Glomerular endothelial cell (primary cell): Measurements from ENCODE around the gene INSRR. TPM values are rescaled to one million over a fixed set of nuclear protein-coding genes. Genes with fewer than 3 reads are reported as not detected.

Source experiments
- total RNA-seq: library from RNA; depleted of rRNA; stranded (reverse); fragments of >200 nt; gene quantifications from 2 replicates; pipeline ENCODE4 v1.2.3, GENCODE V29; 2015

Gene INSRR
- total RNA-seq, 1 donor from 2014 or later = not detected

Other genes starting within 250 kb of the INSRR start
- not detected in 2 replicates for gene HAPLN2, start 239.7 kb downstream of the INSRR start, total RNA-seq
- 0.24 TPM in 1 of 2 replicates, not detected in the other for gene BCAN, start 217.0 kb downstream of the INSRR start, total RNA-seq
- 250 and 276 TPM in 2 replicates for gene NES, start 181.7 kb downstream of the INSRR start, total RNA-seq
- gene CRABP2, start 153.5 kb downstream of the INSRR start, total RNA-seq = 0.35 and 0.63 TPM in 2 replicates
- 8.8 and 9.5 TPM in 2 replicates for gene METTL25B, start 130.6 kb downstream of the INSRR start, total RNA-seq
- gene ISG20L2, start 130.4 kb downstream of the INSRR start, total RNA-seq = 18.6 and 19.5 TPM in 2 replicates
- 48.3 and 79.0 TPM in 2 replicates for gene MRPL24, start 118.0 kb downstream of the INSRR start, total RNA-seq
- 169 and 184 TPM in 2 replicates for gene HDGF, start 107.4 kb downstream of the INSRR start, total RNA-seq
- 51.5 and 55.0 TPM in 2 replicates for gene PRCC, start 91.6 kb downstream of the INSRR start, total RNA-seq
- gene SH2D2A, start 42.3 kb downstream of the INSRR start, total RNA-seq = 0.44 and 0.82 TPM in 2 replicates
- gene NTRK1, start 1.7 kb upstream of the INSRR start, total RNA-seq = 0.41 TPM in 1 of 2 replicates, not detected in the other
- 62.6 and 80.5 TPM in 2 replicates for gene PEAR1, start 34.6 kb upstream of the INSRR start, total RNA-seq
- 0.12 TPM in 1 of 2 replicates, not detected in the other for gene LRRC71, start 61.5 kb upstream of the INSRR start, total RNA-seq
- 16.3 and 28.2 TPM in 2 replicates for gene ARHGEF11, start 186.6 kb upstream of the INSRR start, total RNA-seq
- gene ETV3L, start 240.7 kb upstream of the INSRR start, total RNA-seq = not detected in 2 replicates